Brain microvascular endothelial cell (primary cell): ENCODE data around the gene C1QBP.

Source experiments
- DNase-seq: peaks from one replicate; pipeline ENCODE4 v3.0.0-alpha.2; 2020
- H3K27ac ChIP-seq: fragments of 250-450 bp; sonication (Bioruptor Pico); 2 replicates; pipeline ENCODE4 v1.5.1; 2020; ENCODE audit warnings: mild to moderate bottlenecking, moderate library complexity
- H3K27me3 ChIP-seq: fragments of 250-450 bp; sonication (Bioruptor Pico); replicated peaks from 2 replicates; pipeline ENCODE4 v1.5.1; 2020; ENCODE audit warnings: mild to moderate bottlenecking
- H3K36me3 ChIP-seq: fragments of 250-450 bp; sonication (Bioruptor Pico); replicated peaks from 2 replicates; pipeline ENCODE4 v1.5.1; 2020; ENCODE audit warnings: mild to moderate bottlenecking
- H3K4me3 ChIP-seq: 2 replicates; pipeline ENCODE4 v1.5.1; 2011; ENCODE audit warnings: low read depth, mild to moderate bottlenecking, control low read depth, low read length, moderate library complexity
- in situ Hi-C: cut with HindIII; loops from 2 replicates; pipeline ENCODE4 v1.10.0; 2017; ENCODE audit warnings: low sequenced_read_pairs, low pct_ligation_motif_present
- TF ChIP-seq, protein P1 (sequence below): IDR thresholded peaks from 2 replicates; pipeline ENCODE4 v1.5.1; 2011; ENCODE audit warnings: low read depth, mild to moderate bottlenecking, moderate library complexity, low read length, control low read depth, inconsistent platforms; ENCODE audit errors: missing control alignments

The C1QBP gene

DNA sequence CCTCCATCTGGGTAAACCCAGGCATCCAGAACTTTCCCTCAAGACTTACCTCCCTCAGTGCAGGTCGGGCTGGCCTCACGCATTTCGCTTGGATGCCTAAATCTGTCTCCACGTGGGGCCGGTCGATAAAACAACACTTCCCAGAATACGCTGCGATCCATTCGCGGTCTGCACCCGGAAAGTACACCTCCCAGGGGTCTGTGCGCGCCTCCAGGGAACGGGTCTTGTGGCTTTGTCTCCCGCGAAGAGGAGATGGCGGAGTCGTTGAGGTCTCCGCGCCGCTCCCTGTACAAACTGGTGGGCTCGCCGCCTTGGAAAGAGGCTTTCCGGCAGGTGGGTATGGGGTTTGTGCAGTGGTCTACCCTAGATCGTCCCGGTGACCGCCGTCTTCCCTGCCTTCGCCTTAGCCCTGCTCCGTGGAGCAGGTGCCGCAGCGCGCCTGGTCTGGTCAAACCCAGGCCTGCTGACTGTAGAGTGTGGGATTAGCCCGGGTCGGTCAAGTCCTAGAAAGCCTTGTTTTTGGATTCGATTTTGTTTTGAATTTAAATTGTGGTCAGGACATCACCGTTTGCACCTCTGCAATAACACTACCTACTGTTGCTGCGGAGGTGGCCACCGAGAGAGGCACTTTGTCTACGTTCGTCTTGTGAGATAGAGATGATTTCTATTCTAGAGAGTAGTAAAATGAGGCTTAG is 18.8 kb downstream of the C1QBP start, which contains the start of gene RPAIN:
Gene RPAIN (plus strand): TSS at position 224 of the 695 bp plus-strand sequence. CDS start 29 bp downstream, at position 253.
- in situ Hi-C loops = no loop called here
- Histone ChIP-seq H3K27me3 (no peaks in the 10 kb centered on the region), H3K27ac (peak within 1 kb of the TSS; percentile 80), H3K4me3 (peak within 1 kb of the TSS; percentile 95), H3K36me3 (peaks cover 28% of the 10 kb centered on the region)
- peak; percentile 84 for DNase-seq
- TF ChIP-seq, protein P1, sequence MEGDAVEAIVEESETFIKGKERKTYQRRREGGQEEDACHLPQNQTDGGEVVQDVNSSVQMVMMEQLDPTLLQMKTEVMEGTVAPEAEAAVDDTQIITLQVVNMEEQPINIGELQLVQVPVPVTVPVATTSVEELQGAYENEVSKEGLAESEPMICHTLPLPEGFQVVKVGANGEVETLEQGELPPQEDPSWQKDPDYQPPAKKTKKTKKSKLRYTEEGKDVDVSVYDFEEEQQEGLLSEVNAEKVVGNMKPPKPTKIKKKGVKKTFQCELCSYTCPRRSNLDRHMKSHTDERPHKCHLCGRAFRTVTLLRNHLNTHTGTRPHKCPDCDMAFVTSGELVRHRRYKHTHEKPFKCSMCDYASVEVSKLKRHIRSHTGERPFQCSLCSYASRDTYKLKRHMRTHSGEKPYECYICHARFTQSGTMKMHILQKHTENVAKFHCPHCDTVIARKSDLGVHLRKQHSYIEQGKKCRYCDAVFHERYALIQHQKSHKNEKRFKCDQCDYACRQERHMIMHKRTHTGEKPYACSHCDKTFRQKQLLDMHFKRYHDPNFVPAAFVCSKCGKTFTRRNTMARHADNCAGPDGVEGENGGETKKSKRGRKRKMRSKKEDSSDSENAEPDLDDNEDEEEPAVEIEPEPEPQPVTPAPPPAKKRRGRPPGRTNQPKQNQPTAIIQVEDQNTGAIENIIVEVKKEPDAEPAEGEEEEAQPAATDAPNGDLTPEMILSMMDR = no peak

DNA sequence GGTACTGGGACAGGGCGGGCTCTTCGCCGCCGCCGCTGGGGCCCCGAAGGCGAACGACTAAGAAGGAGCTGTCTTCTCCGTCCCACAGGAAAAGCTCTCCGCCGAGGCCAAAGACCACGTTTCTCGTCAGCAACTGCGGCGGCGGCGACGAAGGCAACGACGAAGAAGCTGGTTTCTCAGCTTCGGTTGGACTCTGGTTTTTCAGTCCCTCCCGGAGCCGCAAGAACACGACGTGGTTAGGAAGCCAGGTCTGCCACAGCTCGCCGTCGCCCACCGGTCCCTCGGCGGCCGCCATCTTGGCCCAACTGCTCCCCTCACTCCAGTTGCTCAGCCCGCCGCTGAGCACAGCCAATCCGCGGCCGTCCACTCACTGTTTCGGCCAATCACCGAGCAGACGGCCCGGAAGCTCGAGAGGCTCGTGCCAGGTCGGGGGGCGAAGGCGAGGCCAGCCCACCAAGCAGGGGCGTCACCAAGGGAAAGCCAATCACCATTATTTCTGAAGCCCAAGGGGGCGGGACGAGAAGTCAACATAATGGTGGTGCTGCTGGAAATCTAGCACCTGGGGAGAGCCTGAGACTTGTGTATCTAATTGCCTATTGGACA is 19.5 kb downstream of the C1QBP start, which contains the start of gene NUP88:
Gene NUP88 (minus strand): TSS at position 307 of the 603 bp plus-strand sequence. CDS start 12 bp downstream, at position 295.
- in situ Hi-C loops = no loop called here
- peak within 1 kb of the TSS; percentile 80 for H3K27ac ChIP-seq
- H3K4me3 ChIP-seq = peak within 1 kb of the TSS; percentile 95
- TF ChIP-seq, protein P1 = no peak
- H3K36me3 ChIP-seq = peaks cover 23% of the 10 kb centered on the region
- no peaks in the 10 kb centered on the region for H3K27me3 ChIP-seq
- peak; percentile 97 for DNase-seq

DNA sequence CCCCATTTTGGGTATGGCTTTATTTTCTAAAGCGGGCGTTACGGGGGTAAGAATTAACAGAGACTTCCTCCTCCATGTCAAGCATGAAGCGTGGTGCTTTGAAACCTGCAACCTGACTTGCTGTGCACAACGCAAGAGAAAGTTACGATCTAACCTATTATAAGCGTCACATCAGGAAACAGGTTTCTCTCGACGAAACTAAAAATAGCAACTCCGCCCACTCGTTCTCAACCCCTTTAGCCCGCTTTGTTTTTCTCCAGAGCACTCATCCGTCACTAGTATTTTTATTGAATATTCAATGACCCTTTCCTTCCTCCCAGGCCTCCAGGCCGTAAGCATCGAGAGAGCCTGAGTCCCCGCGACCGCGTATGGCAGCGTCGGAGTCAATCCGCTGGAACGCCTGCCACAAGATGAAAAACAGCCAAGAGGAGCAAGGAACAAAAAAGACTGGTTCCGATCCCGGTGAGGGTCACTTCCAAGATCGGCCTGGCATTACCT is 20.0 kb downstream of the C1QBP start:
- Histone ChIP-seq H3K27me3 (no peaks in the 10 kb centered on the region), H3K36me3 (peaks cover 20% of the 10 kb centered on the region), H3K4me3 (peak overlapping the region; percentile 95), H3K27ac (peak overlapping the region; percentile 80)
- in situ Hi-C loops = no loop called here
- TF ChIP-seq, protein P1 = no peak
- DNase-seq = peak; percentile 35

DNA sequence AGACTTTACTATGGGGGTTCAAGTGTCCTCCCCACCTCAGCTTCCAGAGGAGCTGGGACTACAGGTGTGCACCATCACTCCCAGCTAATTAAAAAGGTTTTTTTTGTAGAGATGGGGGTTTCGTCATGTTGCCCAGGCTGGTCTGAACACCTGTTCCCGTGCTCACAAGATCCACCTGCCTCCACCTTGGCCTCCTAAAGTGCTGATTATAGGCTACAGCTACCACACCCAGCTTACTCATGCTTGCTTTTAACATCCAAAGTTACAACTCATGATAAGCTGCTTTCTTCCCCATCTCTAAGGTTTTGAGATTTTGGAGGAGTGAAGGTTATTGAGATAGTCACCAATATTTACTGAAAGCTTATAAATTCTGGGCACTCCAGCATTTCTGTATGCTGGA is 22.1 kb downstream of the C1QBP start:
- H3K27me3 ChIP-seq = no peaks in the 10 kb centered on the region
- peaks cover 21% of the 10 kb centered on the region for H3K36me3 ChIP-seq
- TF ChIP-seq, protein P1 = no peak
- no peak for DNase-seq
- in situ Hi-C loops = no loop called here
- H3K27ac ChIP-seq = no peak overlapping the region
- no peak overlapping the region for H3K4me3 ChIP-seq

DNA sequence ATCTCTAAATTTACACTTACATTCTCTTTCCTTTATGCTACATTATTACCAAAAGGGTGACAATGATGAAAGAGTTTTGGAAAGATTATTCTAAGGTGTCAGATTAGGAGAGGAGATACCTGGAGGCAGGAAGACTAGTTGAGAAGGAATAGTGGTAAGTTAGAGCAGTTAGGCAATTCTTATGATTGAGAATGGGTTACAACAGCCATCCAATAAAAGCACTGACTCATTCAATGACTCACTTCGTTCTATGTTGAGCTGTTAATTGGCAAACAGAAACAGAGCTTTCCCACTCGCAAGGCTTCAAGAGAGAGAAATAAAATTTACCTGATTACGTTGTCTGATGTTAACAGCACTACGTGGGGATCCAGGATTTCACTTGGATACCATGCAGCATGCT is 25.3 kb downstream of the C1QBP start:
- in situ Hi-C loops = no loop called here
- Histone ChIP-seq H3K36me3 (peaks cover 40% of the 10 kb centered on the region), H3K4me3 (no peak overlapping the region), H3K27me3 (no peaks in the 10 kb centered on the region), H3K27ac (peak overlapping the region; percentile 52)
- TF ChIP-seq, protein P1 = no peak
- peak; percentile 39 for DNase-seq
